ENCODE results near the gene PUS10. TPM values are rescaled to one million over a fixed set of nuclear protein-coding genes. Genes with fewer than 3 reads are reported as not detected.

The PUS10 gene
- total and polyA plus RNA-seq, 2 of the 4 experiments (the other 2 are of a cell fraction) = 4.4 to 5.7 TPM

GRCh38 chr2:60965499-60965785 lies 52.6 kb downstream of the PUS10 start:
- no peak overlapping the region for H3K4me2 ChIP-seq (ENCODE audit: low read depth, low read length)
- H2AK9ac ChIP-seq (replicated peaks; ENCODE audit: low read depth, low read length, poor library complexity) = no peak overlapping the region
- in situ Hi-C loops (cut with MboI; ENCODE audit: low sequenced_read_pairs) (no loop called here), dilution Hi-C loops (cut with HindIII; ENCODE audit: low sequenced_read_pairs, unreplicated experiment) (no loop called here), intact Hi-C loops (cut with micrococcal nuclease) (no loop called here)
- H2BK120ac ChIP-seq (ENCODE audit: low read depth, low read length) = no peak overlapping the region
- no peak overlapping the region for H4K8ac ChIP-seq (ENCODE audit: low read depth in 2 of 2, low read length in 2 of 2)
- no peak overlapping the region for H4K91ac ChIP-seq (ENCODE audit: insufficient read depth, low read depth, low read length)
- H3K79me1 ChIP-seq (ENCODE audit: low read depth in 1 of 2, low read length in 2 of 2) = no peaks in the 10 kb centered on the region
- no peak overlapping the region for H3K23ac ChIP-seq (ENCODE audit: low read depth, low read length)
- no peak overlapping the region for H2BK20ac ChIP-seq (ENCODE audit: low read depth, low read length)
- H2BK15ac ChIP-seq (ENCODE audit: low read depth, low read length) = no peak overlapping the region
- H3K27me3 ChIP-seq (ENCODE audit: control insufficient read depth, insufficient read depth, low read length) = no peaks in the 10 kb centered on the region
- H4K5ac ChIP-seq (ENCODE audit: low read depth, low read length) = no peak overlapping the region
- no peak overlapping the region for H2AFZ ChIP-seq (replicated peaks; ENCODE audit: low read length, poor library complexity)
- no TSS peak for BruUV-seq (replicated peaks)
- ChIA-PET CTCF (no interaction called here), POLR2A (ENCODE audit: unreplicated experiment) (no interaction called here)
- H2BK5ac ChIP-seq (ENCODE audit: low read depth, low read length, poor library complexity, severe bottlenecking) = no peak overlapping the region
- H3K9me1 ChIP-seq (ENCODE audit: insufficient read depth, low read length) = no peaks in the 10 kb centered on the region
- DNase-seq = no peak
- no peak overlapping the region for H3K56ac ChIP-seq (ENCODE audit: extremely low read depth, insufficient read depth, low read length)
- H3K4ac ChIP-seq (ENCODE audit: low read depth, low read length) = no peak overlapping the region
- H2AK5ac ChIP-seq (ENCODE audit: low read depth, low read length) = no peak overlapping the region
- no peak overlapping the region for H3K27ac ChIP-seq (ENCODE audit: insufficient read depth, low read length)
- no peak overlapping the region for H3K18ac ChIP-seq (ENCODE audit: low read depth, low read length)
- peaks cover 1% of the 10 kb centered on the region; the same call in 1 of the 2 replicates for H3K4me1 ChIP-seq (ENCODE audit: control insufficient read depth, insufficient read depth, low read length)
- no peak for ATAC-seq (ENCODE audit: low read depth)
- no peaks in the 10 kb centered on the region for H4K20me1 ChIP-seq (ENCODE audit: insufficient read depth, low read length)
- H3K36me3 ChIP-seq (ENCODE audit: control insufficient read depth, insufficient read depth, low read length) = no peaks in the 10 kb centered on the region
- no peak overlapping the region for H3K9ac ChIP-seq (ENCODE audit: low read depth, low read length)
- no peak for TF ChIP-seq RCOR1 (IDR thresholded peaks at IDR 0.05; ENCODE audit: insufficient replicate concordance, low read length)
- no peak for TF ChIP-seq CTCF (conservative IDR thresholded peaks at IDR 0.05; ENCODE audit: low read depth, low read length)
- H3K9me3 ChIP-seq (ENCODE audit: control insufficient read depth, insufficient read depth, low read length) = no peaks in the 10 kb centered on the region
- no peak overlapping the region for H3K14ac ChIP-seq (replicated peaks; ENCODE audit: low read depth, low read length)
- no peak overlapping the region for H3K4me3 ChIP-seq (ENCODE audit: insufficient read depth, low read depth, low read length)
